Measurements from ENCODE around the gene CDH23.

GRCh38 chr10:71747039-71747531 lies 350.4 kb downstream of the CDH23 start:
- no peak; the same call in 1 of the 2 replicates for TF ChIP-seq CTCF (conservative IDR thresholded peaks at IDR 0.05; ENCODE audit: low read length)
- no peak for TF ChIP-seq EZH2phosphoT487 (IDR thresholded peaks at IDR 0.05; ENCODE audit: borderline replicate concordance)

All from Loucy (cell line).